IPS-18a (cell line): Measurements from ENCODE around the gene LTB4R.
A peak's percentile ranks its signal among the peaks of the same experiment; 100 is the strongest.

Source experiments
- H3K27ac ChIP-seq: one replicate; pipeline ENCODE4 v1.5.1; 2013; ENCODE audit warnings: low read length
- H3K27me3 ChIP-seq: one replicate; pipeline ENCODE4 v1.6.1; 2013; ENCODE audit warnings: mild to moderate bottlenecking, low read length; ENCODE audit not compliant: control insufficient read depth, insufficient read depth
- H3K36me3 ChIP-seq: one replicate; pipeline ENCODE4 v1.6.1; 2013; ENCODE audit warnings: low read depth, low read length; ENCODE audit not compliant: control insufficient read depth
- H3K4me1 ChIP-seq: one replicate; pipeline ENCODE4 v1.6.1; 2013; ENCODE audit warnings: low read depth, low read length; ENCODE audit not compliant: control insufficient read depth
- H3K4me3 ChIP-seq: one replicate; pipeline ENCODE4 v1.5.1; 2013; ENCODE audit warnings: low read length
- H3K9ac ChIP-seq: one replicate; pipeline ENCODE4 v1.6.1; 2013; ENCODE audit warnings: mild to moderate bottlenecking, low read length, moderate library complexity
- H3K9me3 ChIP-seq: one replicate; pipeline ENCODE4 v1.6.1; 2013; ENCODE audit warnings: low read depth, low read length; ENCODE audit not compliant: control insufficient read depth

LTB4R gene

DNA sequence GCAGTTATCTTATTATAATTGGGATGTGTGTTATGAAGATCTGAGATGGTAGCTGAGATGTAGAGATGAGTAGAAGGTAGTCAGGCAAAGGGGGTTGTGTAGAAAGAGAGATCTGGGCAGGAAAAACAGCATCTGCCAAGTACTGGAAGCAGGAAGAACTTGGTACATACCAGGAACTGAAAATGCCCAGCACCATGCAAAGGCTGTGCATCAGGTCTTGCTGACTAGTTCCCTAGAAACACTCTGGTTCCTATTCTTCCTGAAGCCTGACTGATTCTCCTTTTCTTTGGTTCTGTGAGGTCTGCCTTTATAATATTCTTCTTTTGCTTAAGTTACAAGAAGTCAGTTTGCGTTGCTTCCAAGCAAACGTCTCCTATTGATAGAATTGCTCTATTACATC lies 50.0 kb downstream of the LTB4R start:
- no peaks in the 10 kb centered on the region for H3K36me3 ChIP-seq
- H3K27me3 ChIP-seq, result peaks cover 36% of the 10 kb centered on the region
- no peaks in the 10 kb centered on the region for H3K9me3 ChIP-seq
- no peak overlapping the region for H3K9ac ChIP-seq
- no peak overlapping the region for H3K27ac ChIP-seq
- no peak overlapping the region for H3K4me3 ChIP-seq
- H3K4me1 ChIP-seq, result peaks cover 9% of the 10 kb centered on the region

DNA sequence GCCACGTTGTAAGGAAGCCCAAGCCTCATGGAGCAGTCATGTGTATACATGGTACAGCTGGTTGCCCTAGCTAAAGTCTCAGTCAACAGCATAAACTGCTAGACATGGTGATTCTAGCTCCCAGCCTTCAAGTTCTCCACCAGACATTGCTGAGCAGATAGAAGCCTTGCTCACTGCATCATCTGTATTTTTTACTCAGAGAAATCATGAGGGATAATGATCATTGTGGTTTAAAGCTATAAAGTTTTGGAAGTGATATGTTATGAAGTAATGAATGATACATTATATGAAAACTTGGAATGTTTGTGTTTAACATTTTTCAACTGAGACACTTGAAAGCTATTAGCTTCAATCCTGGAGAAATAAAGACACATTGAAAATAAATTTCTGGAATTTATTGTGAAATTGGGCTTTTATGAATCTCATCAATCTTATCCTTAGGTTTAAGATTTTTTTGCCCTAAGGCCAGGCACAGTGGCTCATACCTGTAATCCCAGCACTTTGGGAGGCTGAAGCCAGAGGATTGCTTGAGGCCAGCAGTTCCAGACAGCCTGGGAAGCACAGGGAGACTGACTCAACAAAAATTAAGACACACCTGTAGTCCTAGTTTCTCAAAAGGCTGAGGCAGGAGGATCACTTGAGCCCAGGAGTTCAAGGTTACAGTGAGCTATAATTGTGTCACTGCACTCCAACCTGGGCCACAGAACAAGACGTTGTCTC lies 51.1 kb downstream of the LTB4R start:
- Histone ChIP-seq H3K36me3 (no peaks in the 10 kb centered on the region), H3K27ac (no peak overlapping the region), H3K9ac (no peak overlapping the region), H3K4me1 (peaks cover 9% of the 10 kb centered on the region), H3K27me3 (peaks cover 32% of the 10 kb centered on the region), H3K4me3 (no peak overlapping the region), H3K9me3 (no peaks in the 10 kb centered on the region)

DNA sequence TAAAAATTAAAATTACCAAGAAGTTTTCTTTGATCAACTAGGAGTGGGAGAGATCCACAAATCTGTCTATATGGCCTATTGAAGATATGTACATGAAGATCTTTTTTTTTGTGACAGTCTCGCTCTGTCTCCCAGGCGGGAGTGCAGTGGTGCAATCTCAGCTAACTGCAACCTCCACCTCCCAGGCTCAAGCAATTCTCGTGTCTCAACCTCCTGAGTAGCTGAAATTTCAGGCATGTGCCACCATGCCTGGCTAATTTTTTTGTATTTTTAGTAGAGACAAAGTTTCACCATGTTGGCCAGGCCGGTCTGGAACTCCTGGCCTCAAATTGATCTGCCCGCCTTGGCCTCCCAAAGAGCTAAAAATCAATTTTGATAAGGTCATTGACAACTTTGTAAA lies 52.1 kb downstream of the LTB4R start:
- no peaks in the 10 kb centered on the region for H3K9me3 ChIP-seq
- H3K27ac ChIP-seq, result no peak overlapping the region
- H3K27me3 ChIP-seq, result peaks cover 29% of the 10 kb centered on the region
- peaks cover 9% of the 10 kb centered on the region for H3K4me1 ChIP-seq
- H3K36me3 ChIP-seq, result no peaks in the 10 kb centered on the region
- no peak overlapping the region for H3K4me3 ChIP-seq
- no peak overlapping the region for H3K9ac ChIP-seq

DNA sequence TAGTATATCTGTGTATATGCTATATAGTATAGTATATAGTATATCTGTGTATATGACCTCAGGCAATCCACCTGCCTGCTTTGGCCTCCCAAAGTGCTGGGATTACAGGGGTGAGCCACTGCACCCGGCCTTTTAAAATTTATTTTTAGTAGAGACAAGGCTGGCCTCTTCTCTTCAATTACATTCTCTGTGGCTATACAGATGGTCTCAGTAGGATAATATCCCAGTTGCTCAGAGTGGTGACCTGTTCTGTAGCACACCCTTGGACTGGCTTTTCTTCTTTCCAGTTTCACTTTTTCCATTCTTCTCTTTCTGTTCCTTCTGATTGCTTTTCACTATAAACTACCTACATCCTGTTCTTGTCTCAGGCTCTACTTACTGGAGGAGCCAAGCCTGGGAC lies 53.5 kb downstream of the LTB4R start:
- Histone ChIP-seq H3K9me3 (no peaks in the 10 kb centered on the region), H3K36me3 (no peaks in the 10 kb centered on the region), H3K4me1 (peaks cover 15% of the 10 kb centered on the region), H3K27ac (no peak overlapping the region), H3K9ac (no peak overlapping the region), H3K4me3 (no peak overlapping the region), H3K27me3 (peaks cover 28% of the 10 kb centered on the region)

DNA sequence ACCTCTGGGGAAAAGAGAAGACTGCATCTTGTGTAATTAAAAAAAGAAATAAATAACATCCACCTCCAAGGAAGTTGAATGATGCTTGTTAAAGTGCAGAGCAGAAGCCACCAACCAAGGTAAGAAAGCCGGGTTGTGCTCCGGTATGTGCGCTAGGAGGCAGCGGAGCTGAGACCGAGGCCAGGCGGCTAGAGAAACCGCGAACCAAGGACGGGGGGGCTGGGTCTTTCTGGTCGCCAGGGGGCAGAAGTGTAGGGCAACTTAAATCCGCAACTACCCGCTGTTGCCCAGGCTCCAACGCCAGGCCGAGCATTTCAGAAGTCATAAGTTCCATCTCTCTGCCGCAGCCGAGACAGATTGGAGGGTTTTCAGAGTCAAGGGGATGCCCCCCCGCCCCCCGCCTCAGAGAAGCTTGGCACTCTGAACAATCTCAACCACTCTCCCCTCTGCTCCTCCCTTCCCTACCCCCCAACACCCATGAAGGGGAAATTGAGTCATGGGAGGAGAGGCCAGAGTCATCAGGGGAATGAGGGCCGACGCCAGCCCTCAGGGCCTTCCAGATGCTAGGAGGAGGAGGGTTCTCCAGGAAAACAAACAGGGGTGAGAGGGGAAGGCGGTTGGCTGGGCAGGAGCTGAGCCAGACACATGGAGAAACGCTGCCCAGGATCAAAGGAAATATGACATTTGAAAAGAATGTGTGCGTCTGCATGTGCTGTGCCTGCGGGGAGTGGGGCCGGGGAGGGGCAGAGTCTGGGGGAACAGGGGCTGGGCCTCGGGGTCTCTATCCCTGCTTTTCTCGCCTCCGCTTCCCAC lies 54.5 kb downstream of the LTB4R start:
- no peaks in the 10 kb centered on the region for H3K36me3 ChIP-seq
- peak overlapping the region; percentile 32 for H3K9ac ChIP-seq
- H3K9me3 ChIP-seq, result no peaks in the 10 kb centered on the region
- peaks cover 25% of the 10 kb centered on the region for H3K27me3 ChIP-seq
- no peak overlapping the region for H3K27ac ChIP-seq
- peaks cover 15% of the 10 kb centered on the region for H3K4me1 ChIP-seq
- H3K4me3 ChIP-seq, result peak overlapping the region; percentile 67

DNA sequence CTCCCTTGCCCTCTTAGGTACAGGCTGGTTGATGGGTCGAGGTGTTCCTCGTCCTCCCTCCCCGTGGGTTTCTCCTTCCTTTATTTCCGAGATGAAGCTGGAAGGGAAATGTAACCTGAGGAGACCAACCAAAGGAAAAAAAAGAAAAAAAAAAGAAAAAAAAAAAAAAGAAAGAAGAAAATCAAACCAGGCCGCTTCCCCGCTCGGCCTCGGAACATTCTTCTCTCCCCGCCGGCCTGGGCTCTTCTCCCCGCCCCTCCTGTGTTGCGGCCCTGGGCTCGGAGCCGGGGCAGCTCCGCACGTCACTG lies 55.1 kb downstream of the LTB4R start:
- Histone ChIP-seq H3K4me1 (peaks cover 15% of the 10 kb centered on the region), H3K36me3 (no peaks in the 10 kb centered on the region), H3K4me3 (peak overlapping the region; percentile 67), H3K9ac (peak overlapping the region; percentile 32), H3K9me3 (no peaks in the 10 kb centered on the region), H3K27ac (no peak overlapping the region), H3K27me3 (peaks cover 20% of the 10 kb centered on the region)

DNA sequence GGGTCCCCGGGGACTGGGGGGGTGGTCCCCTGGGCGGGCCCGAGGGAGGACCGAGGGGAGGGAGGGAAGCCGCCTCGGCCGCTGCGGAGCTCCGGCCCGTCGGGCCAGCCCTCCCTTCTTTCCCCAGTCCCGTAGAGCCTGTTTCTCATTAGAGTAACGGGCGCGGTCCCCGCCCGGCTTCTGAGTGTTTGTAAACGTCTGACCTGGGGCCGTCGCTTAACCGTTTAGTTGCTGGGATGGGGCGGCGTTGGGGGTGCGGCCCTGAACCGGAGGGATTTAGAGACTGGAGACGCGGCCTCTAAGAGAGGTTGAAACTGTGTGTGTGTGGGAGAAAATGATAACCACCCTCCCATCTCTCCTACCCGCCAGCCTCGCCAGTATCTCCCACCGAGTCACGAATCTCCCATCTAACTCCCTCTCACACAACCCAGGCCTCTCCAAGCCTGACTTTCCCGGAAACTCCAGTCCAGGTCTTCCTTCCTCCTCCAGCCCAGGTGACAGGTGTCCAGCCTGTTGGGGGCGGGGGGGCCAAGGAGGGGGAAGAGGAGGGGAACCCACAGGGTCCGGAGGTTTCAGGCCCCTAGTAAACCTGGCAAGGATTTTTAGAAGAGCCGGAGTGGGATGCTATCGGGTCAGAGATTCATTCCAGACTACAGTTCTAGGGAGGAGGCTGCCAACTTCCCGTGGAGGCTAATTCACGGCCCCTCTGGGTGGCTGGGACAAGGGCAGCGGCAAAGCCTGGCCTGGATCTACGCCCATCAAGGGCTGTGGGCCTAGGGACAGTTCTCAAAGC lies 55.6 kb downstream of the LTB4R start:
- Histone ChIP-seq H3K27me3 (peaks cover 15% of the 10 kb centered on the region), H3K4me1 (peaks cover 15% of the 10 kb centered on the region), H3K27ac (peak overlapping the region; percentile 11), H3K9me3 (no peaks in the 10 kb centered on the region), H3K4me3 (peak overlapping the region; percentile 67), H3K9ac (peak overlapping the region; percentile 54), H3K36me3 (no peaks in the 10 kb centered on the region)
